HEK293 (cell line): ENCODE data around the gene STAT5B.
"Not testable (repeated sequence)": the region's sequence is repeated elsewhere in the genome, so short reads cannot be mapped to it uniquely, and the experiment has no call there.

ENCODE experiments used
- CTCF ChIA-PET: fragments of 350-600 bp; formaldehyde crosslinking; extraction: SDS; loops from one replicate; lab custom pipeline; 2021; ENCODE audit warnings: antibody characterized with exemption; lab: Yijun Ruan, JAX
- POLR2A ChIA-PET: fragments of 300-600 bp; formaldehyde crosslinking; extraction: SDS; loops from one replicate; lab custom pipeline; 2020; ENCODE audit warnings: antibody characterized with exemption, inconsistent platforms; lab: Yijun Ruan, JAX
- H3K27ac ChIP-seq: fragments of 200-500 bp; sonication (Bioruptor generic); 2 replicates; pipeline ENCODE4 v1.5.1; 2014; ENCODE audit warnings: low read depth, low read length, control low read depth, inconsistent platforms; ENCODE audit errors: extremely low read depth
- H3K36me3 ChIP-seq, 2 experiments: fragments of 200-500 bp in 1 of 2; sonication (Bioruptor generic) in 1 of 2; 1 replicate in 1 of 2; 2 replicates in 1 of 2; pipeline ENCODE4 v1.5.1; 2014 to 2017; ENCODE audit warnings: inconsistent platforms in 2 of 2, low read length in 2 of 2; ENCODE audit not compliant: control insufficient read depth in 2 of 2, insufficient read depth in 1 of 2
- H3K4me1 ChIP-seq: fragments of 200-500 bp; sonication (Bioruptor generic); 2 replicates; pipeline ENCODE4 v1.5.1; 2014; ENCODE audit warnings: mild to moderate bottlenecking, low read length, inconsistent platforms; ENCODE audit not compliant: control insufficient read depth, insufficient read depth
- H3K4me3 ChIP-seq: 2 replicates; pipeline ENCODE4 v1.5.1; 2011; ENCODE audit warnings: low read depth, mild to moderate bottlenecking, control low read depth, low read length, moderate library complexity
- H3K9me3 ChIP-seq: fragments of 200-500 bp; sonication (Bioruptor generic); 2 replicates; pipeline ENCODE4 v1.5.1; 2014; ENCODE audit warnings: low read depth, low read length, inconsistent platforms; ENCODE audit not compliant: control insufficient read depth, insufficient read depth
- BCL11B ChIP-seq: fragments of 450-650 bp; formaldehyde crosslinking; IDR thresholded peaks from 2 replicates; pipeline ENCODE4 v1.5.1; 2016; ENCODE audit warnings: low read depth, missing biosample characterization, missing genetic modification characterization
- BCL6B ChIP-seq: fragments of 450-650 bp; formaldehyde crosslinking; IDR thresholded peaks from 2 replicates; pipeline ENCODE4 v1.5.1; 2017; ENCODE audit warnings: missing biosample characterization, missing genetic modification characterization
- CTCF ChIP-seq: fragments of 450-650 bp; formaldehyde crosslinking; IDR thresholded peaks from 2 replicates; pipeline ENCODE4 v1.5.1; 2016; ENCODE audit warnings: missing biosample characterization, missing genetic modification characterization
- KLF1 ChIP-seq: fragments of 450-650 bp; formaldehyde crosslinking; IDR thresholded peaks from 2 replicates; pipeline ENCODE4 v1.5.1; 2016; ENCODE audit warnings: missing biosample characterization, missing genetic modification characterization
- SP7 ChIP-seq: fragments of 450-650 bp; formaldehyde crosslinking; IDR thresholded peaks from 2 replicates; pipeline ENCODE4 v1.5.1; 2016; ENCODE audit warnings: missing biosample characterization, missing genetic modification characterization
- TSHZ1 ChIP-seq: fragments of 450-650 bp; formaldehyde crosslinking; IDR thresholded peaks from 2 replicates; pipeline ENCODE4 v1.5.1; 2016; ENCODE audit warnings: missing biosample characterization, missing genetic modification characterization, borderline replicate concordance
- ZBTB17 ChIP-seq: fragments of 450-650 bp; formaldehyde crosslinking; IDR thresholded peaks from 2 replicates; pipeline ENCODE4 v1.5.1; 2016; ENCODE audit warnings: missing biosample characterization, missing genetic modification characterization
- ZNF362 ChIP-seq: fragments of 450-650 bp; formaldehyde crosslinking; IDR thresholded peaks from 2 replicates; pipeline ENCODE4 v1.5.1; 2016; ENCODE audit warnings: missing biosample characterization, missing genetic modification characterization
- ZNF677 ChIP-seq: fragments of 450-650 bp; IDR thresholded peaks from 2 replicates; pipeline ENCODE4 v1.5.0; 2018; ENCODE audit warnings: missing biosample characterization, mild to moderate bottlenecking, missing genetic modification characterization, moderate library complexity
- TF ChIP-seq, protein P1 (sequence below): fragments of 450-650 bp; formaldehyde crosslinking; IDR thresholded peaks from 2 replicates; pipeline ENCODE4 v1.5.1; 2016; ENCODE audit warnings: missing biosample characterization, missing genetic modification characterization
- TF ChIP-seq, protein P2 (sequence below): fragments of 450-650 bp; formaldehyde crosslinking; optimal IDR thresholded peaks from 2 replicates; pipeline ENCODE3; 2016; ENCODE audit warnings: missing biosample characterization, mild to moderate bottlenecking, missing genetic modification characterization

STAT5B gene

DNA sequence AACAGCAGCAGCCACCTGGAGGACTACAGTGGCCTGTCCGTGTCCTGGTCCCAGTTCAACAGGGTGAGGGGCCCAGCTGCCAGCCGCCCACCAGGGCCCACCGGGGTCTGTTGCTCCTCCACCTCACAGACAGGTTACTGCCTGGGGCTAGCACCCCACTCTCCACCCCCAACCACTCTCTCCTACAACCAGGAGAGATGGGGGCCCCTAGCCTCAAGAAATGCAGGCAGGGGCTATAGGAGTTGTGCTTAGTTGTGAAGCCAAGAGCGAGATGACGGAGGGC, 30.1 kb upstream of the STAT5B start (continued):
- no peak for TF ChIP-seq KLF1 (tag by site-specific recombination)
- TF ChIP-seq, protein P1, sequence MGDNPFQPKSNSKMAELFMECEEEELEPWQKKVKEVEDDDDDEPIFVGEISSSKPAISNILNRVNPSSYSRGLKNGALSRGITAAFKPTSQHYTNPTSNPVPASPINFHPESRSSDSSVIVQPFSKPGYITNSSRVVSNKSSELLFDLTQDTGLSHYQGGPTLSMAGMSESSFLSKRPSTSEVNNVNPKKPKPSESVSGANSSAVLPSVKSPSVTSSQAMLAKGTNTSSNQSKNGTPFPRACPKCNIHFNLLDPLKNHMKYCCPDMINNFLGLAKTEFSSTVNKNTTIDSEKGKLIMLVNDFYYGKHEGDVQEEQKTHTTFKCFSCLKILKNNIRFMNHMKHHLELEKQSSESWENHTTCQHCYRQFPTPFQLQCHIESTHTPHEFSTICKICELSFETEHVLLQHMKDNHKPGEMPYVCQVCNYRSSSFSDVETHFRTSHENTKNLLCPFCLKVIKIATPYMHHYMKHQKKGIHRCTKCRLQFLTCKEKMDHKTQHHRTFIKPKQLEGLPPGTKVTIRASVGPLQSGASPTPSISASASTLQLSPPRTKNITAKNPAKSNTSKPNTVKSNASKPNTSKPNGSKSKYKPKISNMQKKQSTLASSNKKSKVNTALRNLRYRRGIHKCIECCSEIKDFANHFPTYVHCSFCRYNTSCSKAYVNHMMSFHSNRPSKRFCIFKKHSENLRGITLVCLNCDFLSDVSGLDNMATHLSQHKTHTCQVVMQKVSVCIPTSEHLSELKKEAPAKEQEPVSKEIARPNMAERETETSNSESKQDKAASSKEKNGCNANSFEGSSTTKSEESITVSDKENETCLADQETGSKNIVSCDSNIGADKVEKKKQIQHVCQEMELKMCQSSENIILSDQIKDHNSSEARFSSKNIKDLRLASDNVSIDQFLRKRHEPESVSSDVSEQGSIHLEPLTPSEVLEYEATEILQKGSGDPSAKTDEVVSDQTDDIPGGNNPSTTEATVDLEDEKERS, result no peak

GRCh38 chr17:42305543-42306384, 29.6 kb upstream of the STAT5B start:
- TF ChIP-seq BCL6B (tag by site-specific recombination), result no peak
- no peak for TF ChIP-seq SP7
- TF ChIP-seq, protein P2, sequence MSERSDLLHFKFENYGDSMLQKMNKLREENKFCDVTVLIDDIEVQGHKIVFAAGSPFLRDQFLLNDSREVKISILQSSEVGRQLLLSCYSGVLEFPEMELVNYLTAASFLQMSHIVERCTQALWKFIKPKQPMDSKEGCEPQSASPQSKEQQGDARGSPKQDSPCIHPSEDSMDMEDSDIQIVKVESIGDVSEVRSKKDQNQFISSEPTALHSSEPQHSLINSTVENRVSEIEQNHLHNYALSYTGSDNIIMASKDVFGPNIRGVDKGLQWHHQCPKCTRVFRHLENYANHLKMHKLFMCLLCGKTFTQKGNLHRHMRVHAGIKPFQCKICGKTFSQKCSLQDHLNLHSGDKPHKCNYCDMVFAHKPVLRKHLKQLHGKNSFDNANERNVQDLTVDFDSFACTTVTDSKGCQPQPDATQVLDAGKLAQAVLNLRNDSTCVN (tag by site-specific recombination), result no peak
- TF ChIP-seq ZNF677 (tag by site-specific recombination), result no peak
- no peak for TF ChIP-seq BCL11B (tag by site-specific recombination)
- TF ChIP-seq ZBTB17 (tag by site-specific recombination), result peak; percentile 77
- no peak for TF ChIP-seq ZNF362 (tag by site-specific recombination)
- no peak for TF ChIP-seq CTCF (tag by site-specific recombination)
- TF ChIP-seq TSHZ1 (tag by site-specific recombination), result no peak
- Histone ChIP-seq H3K36me3 (no peaks in the 10 kb centered on the region), H3K4me1 (no peaks in the 10 kb centered on the region), H3K4me3 (no peak overlapping the region), H3K9me3 (no peaks in the 10 kb centered on the region), H3K27ac (no peak overlapping the region)
- POLR2A ChIA-PET, result interaction anchor here (1.4 kb wide), 1 partner anchor 31 kb away, joined by 4 read pairs; no protein-coding TSS in a partner anchor
- CTCF ChIA-PET, result interaction anchor here (0.6 to 0.7 kb wide), 3 partner anchors 42 to 212 kb away, joined by 3 read pairs; no protein-coding TSS in a partner anchor

DNA sequence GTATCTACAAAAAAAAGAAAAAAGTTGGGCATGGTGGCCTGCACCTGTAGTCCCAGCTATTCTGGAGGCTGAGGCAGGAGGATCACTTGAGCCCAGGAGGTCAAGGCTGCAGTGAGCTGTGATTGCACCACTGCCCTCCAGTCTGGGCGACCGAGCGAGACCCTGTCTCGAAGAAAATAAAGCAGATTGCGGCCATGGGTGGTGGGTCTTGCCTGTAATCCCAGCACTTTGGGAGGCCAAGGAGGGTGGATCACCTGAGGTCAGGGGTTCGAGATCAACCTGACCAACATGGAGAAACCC, 28.8 kb upstream of the STAT5B start:
- CTCF ChIA-PET, H3K9me3 ChIP-seq, H3K4me3 ChIP-seq, H3K4me1 ChIP-seq, H3K27ac ChIP-seq, H3K36me3 ChIP-seq: not testable (repeated sequence)
- POLR2A ChIA-PET, result interaction anchor here (1.4 kb wide), 1 partner anchor 30 kb away, joined by 4 read pairs; no protein-coding TSS in a partner anchor
